ENCODE data around the gene ARHGEF4.
"Not testable (repeated sequence)": the region's sequence is repeated elsewhere in the genome, so short reads cannot be mapped to it uniquely, and the experiment has no call there.

The ARHGEF4 gene

DNA sequence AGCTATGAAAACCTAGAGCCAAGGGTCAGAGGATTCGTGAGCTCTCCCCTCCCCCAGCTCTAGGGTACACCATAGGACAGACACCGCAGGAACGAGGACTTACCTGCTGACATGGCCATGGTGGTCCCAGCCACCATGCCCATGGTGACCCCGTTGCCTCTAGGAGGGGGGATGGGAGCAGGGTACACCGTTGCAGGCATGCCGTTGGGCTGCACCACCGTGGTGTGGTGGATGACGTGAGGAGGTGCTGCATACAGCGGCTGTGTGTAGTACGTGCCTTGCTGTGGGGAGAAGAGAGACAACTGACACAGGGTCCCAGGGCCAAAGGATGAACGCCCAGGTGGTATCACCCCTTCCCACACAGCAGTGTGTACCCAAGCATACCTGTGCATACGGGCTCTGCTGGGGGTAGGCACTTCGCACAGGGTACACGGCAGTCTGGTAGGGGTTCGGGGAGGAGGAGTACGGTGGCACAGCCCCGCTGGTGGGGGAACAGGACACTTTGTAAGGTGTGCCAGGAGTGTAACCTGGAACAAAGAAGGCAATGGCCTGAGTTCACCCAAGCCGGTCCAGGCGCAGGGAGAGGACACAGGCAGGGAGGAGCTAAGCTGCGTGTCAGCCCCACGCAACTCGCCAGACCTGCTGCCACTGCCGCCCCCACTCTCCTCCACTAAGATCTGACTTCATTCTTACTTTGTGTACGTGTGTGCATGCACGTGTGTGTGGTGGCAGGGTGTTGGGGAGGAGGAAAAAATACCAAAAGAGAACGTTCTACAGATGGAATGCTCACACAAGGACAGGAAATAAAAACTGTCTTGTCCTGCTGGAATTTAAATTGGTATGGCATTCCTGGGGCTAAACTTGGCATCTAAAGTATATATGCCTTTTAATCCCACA, 218.7 kb downstream of the ARHGEF4 start:
- DNase-seq, result no peak

DNA sequence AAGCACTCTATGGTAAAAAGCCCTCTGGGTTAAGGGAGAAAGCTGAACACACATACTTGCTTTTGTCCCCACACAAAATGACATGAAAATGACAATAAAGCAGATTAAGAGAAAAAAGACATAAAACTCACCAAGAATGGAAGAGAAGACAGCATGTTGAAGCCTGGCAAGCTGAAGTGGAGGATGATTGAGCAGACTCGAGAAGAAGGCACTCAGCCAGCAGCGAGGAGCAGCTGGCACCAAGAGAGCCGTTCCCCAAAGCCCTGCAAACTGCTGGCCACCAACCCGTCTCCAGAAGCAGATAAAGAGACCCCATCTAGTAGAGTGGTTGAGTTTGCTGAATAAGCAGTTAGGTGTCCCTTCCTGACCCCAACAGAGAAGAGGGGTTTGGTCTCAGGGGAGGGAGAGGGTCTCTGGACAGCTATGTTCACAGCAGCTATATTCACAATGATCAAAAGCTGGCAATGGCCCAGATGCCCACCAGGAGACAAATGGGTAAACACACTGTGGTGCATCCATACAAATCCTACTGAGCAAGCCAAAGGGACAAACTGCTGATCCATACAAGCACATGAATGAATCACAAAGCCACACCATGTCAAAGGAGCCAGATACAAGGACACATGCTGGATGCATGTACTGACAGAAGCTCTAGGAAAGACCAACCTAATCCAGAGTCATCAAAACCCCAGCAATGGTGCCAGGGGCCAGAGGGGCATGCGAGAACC, 219.7 kb downstream of the ARHGEF4 start:
- no peak for DNase-seq

GRCh38 chr2:131056932-131057287, 220.2 kb downstream of the ARHGEF4 start:
- no peak for DNase-seq

DNA sequence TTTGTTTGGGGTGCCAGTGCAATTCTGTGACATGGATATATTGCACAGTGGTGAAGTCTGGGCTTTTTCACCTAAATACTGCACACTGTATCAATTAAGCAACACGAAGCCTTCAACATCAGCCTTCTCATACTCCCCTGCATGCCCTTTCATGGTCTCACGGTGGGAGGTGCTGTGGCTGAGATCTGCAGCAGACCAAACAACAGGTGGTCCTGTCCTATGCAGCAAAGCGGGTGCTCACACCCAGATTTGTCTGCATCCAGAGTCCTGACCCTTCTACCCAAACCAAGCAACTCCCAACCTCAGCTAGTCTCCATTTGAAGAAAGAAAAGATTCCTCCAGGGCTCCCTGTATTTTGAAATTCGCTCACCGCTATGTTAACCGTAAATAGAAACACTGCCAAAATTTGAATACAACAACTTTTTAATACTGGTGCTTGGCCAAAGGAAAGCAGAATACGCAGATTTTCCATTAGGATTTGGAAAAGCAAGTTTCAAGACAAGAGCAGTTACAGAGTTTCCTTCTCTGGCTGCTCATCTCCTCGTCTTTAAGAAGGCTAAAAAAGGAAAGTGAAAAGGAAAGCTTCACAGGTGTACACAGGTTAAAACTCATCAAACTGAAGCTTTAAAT, 221.6 kb downstream of the ARHGEF4 start:
- DNase-seq, result no peak

DNA sequence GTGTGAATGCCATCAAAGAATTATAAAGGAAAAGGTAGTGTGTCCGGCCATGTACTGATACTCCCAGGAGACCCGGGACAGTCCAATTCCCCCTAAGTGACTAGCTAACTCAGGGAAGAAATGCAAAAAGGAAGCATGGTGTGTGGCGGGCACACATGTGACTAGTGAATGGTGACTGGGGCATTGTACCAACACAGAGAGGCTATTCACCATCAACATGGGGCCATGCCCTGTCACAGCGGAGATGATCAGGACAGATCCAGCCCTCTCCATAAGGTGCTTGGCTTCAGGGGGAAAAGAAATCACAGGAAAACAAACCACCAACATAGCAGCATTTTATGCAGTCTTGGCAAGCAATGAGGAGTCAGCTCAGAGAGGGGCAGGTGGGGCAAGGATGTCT, 222.2 kb downstream of the ARHGEF4 start:
- DNase-seq, result no peak

DNA sequence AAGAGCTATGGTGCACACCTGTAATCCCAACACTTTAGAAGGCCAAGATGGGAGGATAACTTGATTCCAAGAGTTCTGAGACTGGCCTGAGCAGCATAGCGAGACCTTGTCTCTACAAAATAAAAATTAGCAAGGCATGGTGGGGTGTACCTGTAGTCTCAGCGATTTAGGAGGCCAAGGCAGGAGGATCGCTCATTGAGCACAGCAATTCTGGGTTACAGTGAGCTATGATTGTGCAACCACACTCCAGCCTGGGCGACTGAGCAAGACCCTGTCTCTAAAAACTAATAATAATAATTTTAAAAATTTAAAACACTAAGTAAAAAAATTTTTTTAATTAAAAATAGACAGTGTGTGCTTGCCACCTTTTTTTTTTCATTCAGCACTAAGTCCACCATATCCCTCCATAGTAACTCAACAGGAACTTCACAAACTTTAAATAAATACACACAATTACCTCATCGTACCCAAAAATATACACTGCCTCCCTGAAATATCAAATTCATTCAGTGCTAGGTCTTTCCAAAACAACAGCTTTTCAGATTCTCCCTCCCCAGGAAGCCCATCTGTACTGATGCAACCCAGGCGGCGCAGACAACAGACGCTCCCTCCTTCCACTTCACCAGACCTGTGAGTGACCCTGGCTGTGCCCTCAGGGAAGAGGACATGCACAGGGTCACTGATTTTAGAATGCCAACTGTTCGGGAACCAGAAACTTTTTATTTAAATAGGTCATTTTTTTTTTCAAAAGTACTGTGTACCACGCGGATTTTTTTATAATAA, 227.0 kb downstream of the ARHGEF4 start:
- DNase-seq, result no peak

- DNase-seq, result no peak
Measured at GRCh38 chr2:131064589-131065512, 228.1 kb downstream of the ARHGEF4 start.

DNA sequence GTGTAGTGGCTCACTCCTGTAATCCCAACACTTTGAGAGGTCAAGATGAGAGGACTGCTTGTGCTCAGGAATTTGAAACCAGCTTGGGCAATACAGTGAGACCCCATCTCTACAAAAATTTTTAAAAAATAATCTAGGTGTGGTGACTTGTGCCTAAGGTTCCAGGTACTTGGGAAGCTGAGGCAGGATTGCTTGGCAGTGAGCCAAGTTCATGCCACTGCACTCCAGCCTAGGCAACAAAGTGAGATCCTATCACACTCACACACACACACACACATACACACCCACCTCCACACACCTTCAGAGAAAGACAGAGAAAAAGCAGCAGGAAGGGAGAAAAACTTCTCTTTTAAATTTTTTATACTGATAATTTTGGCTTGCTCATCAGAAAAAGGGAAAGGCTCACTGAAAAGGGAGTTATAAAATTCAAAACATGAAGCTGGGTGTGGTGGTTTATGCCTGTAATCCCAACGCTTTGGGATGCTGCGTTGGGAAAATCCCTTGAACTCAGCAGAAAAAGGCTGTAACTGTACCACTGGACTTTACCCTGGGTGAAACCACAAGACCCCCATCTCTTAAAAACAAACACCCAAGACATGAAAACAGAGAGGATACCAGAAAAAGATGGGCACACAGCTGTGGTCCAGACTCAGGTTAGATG, 230.9 kb downstream of the ARHGEF4 start:
- DNase-seq, result no peak

- DNase-seq, result not testable (repeated sequence)
Measured at GRCh38 chr2:131068172-131068571, 231.5 kb downstream of the ARHGEF4 start.

GRCh38 chr2:131075578-131075977, 238.9 kb downstream of the ARHGEF4 start:
- DNase-seq, result not testable (repeated sequence)

GRCh38 chr2:131076707-131077106, 240.0 kb downstream of the ARHGEF4 start:
- DNase-seq, result no peak

GRCh38 chr2:131077182-131077846, 240.6 kb downstream of the ARHGEF4 start:
- no peak for DNase-seq

DNA sequence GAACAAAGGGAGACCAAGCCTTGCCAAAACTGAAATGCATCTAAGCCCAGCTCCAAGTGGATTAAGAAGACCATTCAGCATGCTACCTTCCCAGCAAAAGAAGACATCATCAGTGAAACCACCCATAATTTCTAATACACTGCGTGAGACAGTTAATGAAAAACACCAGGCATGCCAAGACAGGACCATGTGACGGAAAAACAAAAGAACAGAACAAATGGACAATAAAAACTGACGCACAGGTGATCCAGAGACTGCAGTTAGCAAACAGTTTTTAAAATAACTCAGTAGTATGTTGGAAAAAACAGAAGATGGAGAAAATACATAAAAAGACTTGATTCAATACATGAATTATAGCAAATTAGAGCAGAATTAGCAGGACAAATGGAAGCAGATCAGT, 241.3 kb downstream of the ARHGEF4 start:
- no peak for DNase-seq

DNA sequence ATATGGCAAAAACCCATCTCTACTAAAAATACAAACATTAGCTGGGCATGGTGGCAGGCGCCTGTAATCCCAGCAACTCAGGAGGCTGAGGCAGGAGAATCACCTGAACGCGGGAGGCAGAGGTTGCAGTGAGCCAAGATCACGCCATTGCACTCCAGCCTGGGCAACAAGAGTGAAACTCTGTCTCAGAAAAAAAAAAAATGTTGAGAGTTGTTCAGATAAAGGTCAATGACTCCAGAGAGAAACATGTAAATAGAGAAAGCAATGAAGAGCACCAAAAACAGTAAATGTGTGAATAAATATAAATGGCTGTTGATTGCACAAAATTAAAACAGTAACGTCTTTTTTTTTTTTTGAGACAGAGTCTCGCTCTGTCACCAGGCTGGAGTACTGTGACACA, 243.2 kb downstream of the ARHGEF4 start:
- not testable (repeated sequence) for DNase-seq

DNA sequence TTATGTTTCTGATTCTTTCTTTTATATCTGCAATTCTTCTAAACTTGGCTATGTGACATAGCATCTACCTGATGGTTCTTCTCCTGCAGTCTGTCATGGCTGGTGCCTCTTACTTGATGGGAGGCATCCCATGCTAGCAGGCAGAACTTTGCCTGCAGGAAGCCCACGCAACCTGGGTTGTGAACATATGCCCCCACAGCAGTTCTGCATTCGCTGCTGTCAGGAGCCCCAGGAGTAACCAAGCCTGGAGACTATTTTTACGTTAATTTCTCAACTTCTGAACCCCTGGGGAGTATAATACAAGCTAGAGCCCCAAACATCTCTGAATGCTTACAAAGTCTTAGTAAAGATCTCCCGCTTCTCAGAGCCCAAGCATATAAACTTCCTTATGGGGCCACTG, 244.5 kb downstream of the ARHGEF4 start:
- no peak for DNase-seq

- no peak for DNase-seq
Measured at GRCh38 chr2:131085646-131086045, 248.9 kb downstream of the ARHGEF4 start.

- DNase-seq, result no peak
Measured at GRCh38 chr2:131092458-131093005, 255.8 kb downstream of the ARHGEF4 start.

- peak; percentile 84 for DNase-seq
Measured at GRCh38 chr2:131093006-131093695, 256.4 kb downstream of the ARHGEF4 start, which contains the start of gene FAM168B. TSS of gene FAM168B (minus strand) at chr2:131093460. CDS start at chr2:131082646, 10,814 bp downstream.

DNA sequence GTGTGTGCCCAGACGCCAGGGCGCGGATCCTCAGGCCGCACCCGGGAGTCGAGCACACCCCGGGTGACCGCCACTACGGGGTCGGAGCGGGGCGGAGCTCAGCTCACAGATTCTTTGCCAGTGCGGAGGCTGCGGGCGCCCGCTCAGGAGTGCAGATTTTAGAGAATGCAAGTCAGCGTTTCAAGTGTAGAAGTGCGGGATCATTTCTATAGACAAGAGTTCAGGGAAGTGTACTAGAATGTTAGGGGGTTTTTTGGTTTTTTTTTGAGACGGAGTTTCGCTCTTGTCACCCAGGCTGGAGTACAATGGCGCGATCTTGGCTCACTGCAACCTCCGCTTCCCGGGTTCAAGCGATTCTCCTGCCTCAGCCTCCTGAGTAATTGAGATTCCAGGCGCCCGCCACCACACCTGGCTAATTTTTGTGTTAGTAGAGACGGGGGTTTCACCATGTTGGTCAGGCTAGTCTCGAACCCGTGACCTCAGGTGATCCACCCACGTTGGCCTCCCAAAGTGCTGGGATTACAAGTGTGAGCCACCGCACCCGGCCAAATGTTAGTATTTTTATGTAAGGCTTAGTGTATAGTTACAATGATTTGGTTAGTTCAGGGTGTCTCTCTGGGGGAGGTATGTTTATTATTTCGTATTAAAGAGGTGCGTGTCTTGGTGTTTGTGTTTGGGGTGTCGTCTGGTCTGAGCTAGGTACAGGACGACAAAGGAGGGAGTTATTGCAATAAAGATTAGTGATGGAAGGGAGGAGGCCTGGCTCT, 257.2 kb downstream of the ARHGEF4 start:
- peak; percentile 72 for DNase-seq

Data from activated gamma-delta T cell (primary cell).